ENCODE data around the gene XRCC4. TPM values are rescaled to one million over a fixed set of nuclear protein-coding genes. Genes with fewer than 3 reads are reported as not detected.

XRCC4 gene
- polyA plus RNA-seq, 1 donor from 2014 or later: 22.9 TPM

DNA sequence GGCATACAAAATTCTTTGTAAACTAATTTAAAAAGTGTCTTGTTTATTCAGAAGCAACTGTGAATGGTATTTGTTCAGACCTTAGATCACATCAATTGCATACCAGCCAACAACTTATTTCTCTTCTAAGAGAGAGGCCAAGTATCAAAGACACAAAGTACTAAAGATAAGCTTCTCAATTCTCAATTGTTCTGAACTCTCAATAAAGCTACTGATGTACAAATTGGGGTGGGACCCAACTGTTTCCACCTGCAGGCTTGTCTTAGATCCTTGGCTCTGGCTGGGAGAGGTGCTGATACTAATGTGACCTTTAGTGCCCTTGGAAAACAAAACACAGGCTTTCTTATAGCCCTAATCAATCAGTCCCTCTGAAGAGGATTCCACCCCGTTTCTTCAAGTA, 22.1 kb downstream of the XRCC4 start:
- Histone ChIP-seq H3K9ac (ENCODE audit: low read length) (no peak overlapping the region), H3K9me3 (ENCODE audit: low read length) (no peaks in the 10 kb centered on the region), H3K36me3 (ENCODE audit: insufficient read depth, low read length) (no peaks in the 10 kb centered on the region), H3K4me3 (ENCODE audit: low read length) (no peak overlapping the region), H3K27me3 (ENCODE audit: insufficient read depth, low read depth, low read length) (no peaks in the 10 kb centered on the region), H4K20me1 (ENCODE audit: insufficient read depth) (no peaks in the 10 kb centered on the region), H3F3A (ENCODE audit: insufficient read depth, low read length, poor library complexity, severe bottlenecking) (no peaks in the 10 kb centered on the region), H3K9me2 (ENCODE audit: insufficient read depth, low read length) (no peaks in the 10 kb centered on the region), H3K79me2 (replicated peaks; ENCODE audit: insufficient read depth, low read length) (no peaks in the 10 kb centered on the region), H2AFZ (ENCODE audit: low read depth, low read length) (no peak overlapping the region), H3K27ac (ENCODE audit: low read length) (no peak overlapping the region), H3K4me2 (ENCODE audit: low read length) (no peak overlapping the region)
- TF ChIP-seq TAF1 (IDR thresholded peaks at IDR 0.05; ENCODE audit: low read depth): no peak
- no peak for TF ChIP-seq EP300 (conservative IDR thresholded peaks at IDR 0.05; ENCODE audit: poor library complexity, severe bottlenecking)
- TF ChIP-seq SMC3 (conservative IDR thresholded peaks at IDR 0.05; ENCODE audit: poor library complexity): no peak
- TF ChIP-seq, protein P1, sequence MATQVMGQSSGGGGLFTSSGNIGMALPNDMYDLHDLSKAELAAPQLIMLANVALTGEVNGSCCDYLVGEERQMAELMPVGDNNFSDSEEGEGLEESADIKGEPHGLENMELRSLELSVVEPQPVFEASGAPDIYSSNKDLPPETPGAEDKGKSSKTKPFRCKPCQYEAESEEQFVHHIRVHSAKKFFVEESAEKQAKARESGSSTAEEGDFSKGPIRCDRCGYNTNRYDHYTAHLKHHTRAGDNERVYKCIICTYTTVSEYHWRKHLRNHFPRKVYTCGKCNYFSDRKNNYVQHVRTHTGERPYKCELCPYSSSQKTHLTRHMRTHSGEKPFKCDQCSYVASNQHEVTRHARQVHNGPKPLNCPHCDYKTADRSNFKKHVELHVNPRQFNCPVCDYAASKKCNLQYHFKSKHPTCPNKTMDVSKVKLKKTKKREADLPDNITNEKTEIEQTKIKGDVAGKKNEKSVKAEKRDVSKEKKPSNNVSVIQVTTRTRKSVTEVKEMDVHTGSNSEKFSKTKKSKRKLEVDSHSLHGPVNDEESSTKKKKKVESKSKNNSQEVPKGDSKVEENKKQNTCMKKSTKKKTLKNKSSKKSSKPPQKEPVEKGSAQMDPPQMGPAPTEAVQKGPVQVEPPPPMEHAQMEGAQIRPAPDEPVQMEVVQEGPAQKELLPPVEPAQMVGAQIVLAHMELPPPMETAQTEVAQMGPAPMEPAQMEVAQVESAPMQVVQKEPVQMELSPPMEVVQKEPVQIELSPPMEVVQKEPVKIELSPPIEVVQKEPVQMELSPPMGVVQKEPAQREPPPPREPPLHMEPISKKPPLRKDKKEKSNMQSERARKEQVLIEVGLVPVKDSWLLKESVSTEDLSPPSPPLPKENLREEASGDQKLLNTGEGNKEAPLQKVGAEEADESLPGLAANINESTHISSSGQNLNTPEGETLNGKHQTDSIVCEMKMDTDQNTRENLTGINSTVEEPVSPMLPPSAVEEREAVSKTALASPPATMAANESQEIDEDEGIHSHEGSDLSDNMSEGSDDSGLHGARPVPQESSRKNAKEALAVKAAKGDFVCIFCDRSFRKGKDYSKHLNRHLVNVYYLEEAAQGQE (IDR thresholded peaks at IDR 0.05; ENCODE audit: borderline replicate concordance): no peak
- TF ChIP-seq EZH2 (IDR thresholded peaks at IDR 0.05; ENCODE audit: borderline replicate concordance, insufficient read depth, low read length, poor library complexity, severe bottlenecking): no peak
- TF ChIP-seq, protein P2, sequence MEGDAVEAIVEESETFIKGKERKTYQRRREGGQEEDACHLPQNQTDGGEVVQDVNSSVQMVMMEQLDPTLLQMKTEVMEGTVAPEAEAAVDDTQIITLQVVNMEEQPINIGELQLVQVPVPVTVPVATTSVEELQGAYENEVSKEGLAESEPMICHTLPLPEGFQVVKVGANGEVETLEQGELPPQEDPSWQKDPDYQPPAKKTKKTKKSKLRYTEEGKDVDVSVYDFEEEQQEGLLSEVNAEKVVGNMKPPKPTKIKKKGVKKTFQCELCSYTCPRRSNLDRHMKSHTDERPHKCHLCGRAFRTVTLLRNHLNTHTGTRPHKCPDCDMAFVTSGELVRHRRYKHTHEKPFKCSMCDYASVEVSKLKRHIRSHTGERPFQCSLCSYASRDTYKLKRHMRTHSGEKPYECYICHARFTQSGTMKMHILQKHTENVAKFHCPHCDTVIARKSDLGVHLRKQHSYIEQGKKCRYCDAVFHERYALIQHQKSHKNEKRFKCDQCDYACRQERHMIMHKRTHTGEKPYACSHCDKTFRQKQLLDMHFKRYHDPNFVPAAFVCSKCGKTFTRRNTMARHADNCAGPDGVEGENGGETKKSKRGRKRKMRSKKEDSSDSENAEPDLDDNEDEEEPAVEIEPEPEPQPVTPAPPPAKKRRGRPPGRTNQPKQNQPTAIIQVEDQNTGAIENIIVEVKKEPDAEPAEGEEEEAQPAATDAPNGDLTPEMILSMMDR (IDR thresholded peaks at IDR 0.05; ENCODE audit: poor library complexity, severe bottlenecking): no peak
- TF ChIP-seq MXI1 (conservative IDR thresholded peaks at IDR 0.05; ENCODE audit: poor library complexity, severe bottlenecking): no peak
- TF ChIP-seq POLR2AphosphoS5 (IDR thresholded peaks at IDR 0.05): no peak
- no peak for TF ChIP-seq RAD21 (conservative IDR thresholded peaks at IDR 0.05)

DNA sequence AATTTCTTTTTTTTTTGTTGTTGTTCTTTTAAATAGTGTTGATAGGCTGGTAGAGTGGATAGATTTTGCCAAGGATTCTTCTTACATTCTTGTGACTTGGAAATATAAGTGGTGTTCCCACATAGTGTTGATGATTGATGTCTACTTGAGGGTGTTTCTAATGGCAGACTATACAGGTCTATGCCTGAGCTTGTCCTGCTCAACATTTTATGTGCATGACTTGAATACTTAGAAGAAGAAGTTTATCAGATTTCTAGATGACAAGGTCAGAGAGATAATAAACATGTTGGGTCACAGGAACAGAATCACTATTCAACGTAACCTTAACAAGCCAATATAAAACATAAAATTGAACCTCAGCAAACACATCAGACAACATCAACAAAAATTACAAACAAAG, 24.2 kb downstream of the XRCC4 start:
- H3K9ac ChIP-seq (ENCODE audit: low read length): no peak overlapping the region
- H3K4me3 ChIP-seq (ENCODE audit: low read length): no peak overlapping the region
- H3F3A ChIP-seq (ENCODE audit: insufficient read depth, low read length, poor library complexity, severe bottlenecking): no peaks in the 10 kb centered on the region
- no peaks in the 10 kb centered on the region for H3K27me3 ChIP-seq (ENCODE audit: insufficient read depth, low read depth, low read length)
- H3K4me2 ChIP-seq (ENCODE audit: low read length): no peak overlapping the region
- H3K9me2 ChIP-seq (ENCODE audit: insufficient read depth, low read length): no peaks in the 10 kb centered on the region
- TF ChIP-seq SMC3 (conservative IDR thresholded peaks at IDR 0.05; ENCODE audit: poor library complexity) (no peak), RAD21 (conservative IDR thresholded peaks at IDR 0.05) (no peak), EP300 (conservative IDR thresholded peaks at IDR 0.05; ENCODE audit: poor library complexity, severe bottlenecking) (no peak), EZH2 (IDR thresholded peaks at IDR 0.05; ENCODE audit: borderline replicate concordance, insufficient read depth, low read length, poor library complexity, severe bottlenecking) (no peak), MXI1 (conservative IDR thresholded peaks at IDR 0.05; ENCODE audit: poor library complexity, severe bottlenecking) (no peak), POLR2AphosphoS5 (IDR thresholded peaks at IDR 0.05) (no peak), TAF1 (IDR thresholded peaks at IDR 0.05; ENCODE audit: low read depth) (no peak)
- TF ChIP-seq, protein P1 (IDR thresholded peaks at IDR 0.05; ENCODE audit: borderline replicate concordance): no peak
- TF ChIP-seq, protein P2 (IDR thresholded peaks at IDR 0.05; ENCODE audit: poor library complexity, severe bottlenecking): no peak
- no peak overlapping the region for H3K27ac ChIP-seq (ENCODE audit: low read length)
- H2AFZ ChIP-seq (ENCODE audit: low read depth, low read length): no peak overlapping the region
- H3K36me3 ChIP-seq (ENCODE audit: insufficient read depth, low read length): no peaks in the 10 kb centered on the region
- no peaks in the 10 kb centered on the region for H3K79me2 ChIP-seq (replicated peaks; ENCODE audit: insufficient read depth, low read length)
- H3K9me3 ChIP-seq (ENCODE audit: low read length): no peaks in the 10 kb centered on the region
- H4K20me1 ChIP-seq (ENCODE audit: insufficient read depth): no peaks in the 10 kb centered on the region
